ENCODE data around the gene HHATL.

Gene HHATL

GRCh38 chr3:42681361-42682038 lies 21.1 kb downstream of the HHATL start:
- Mint-ChIP-seq H3K36me3 (ENCODE audit: low read depth) (no peaks in the 10 kb centered on the region), H3K4me3 (no peak overlapping the region), H3K9me3 (peaks cover 20% of the 10 kb centered on the region), H3K4me1 (ENCODE audit: low read depth) (peaks cover 2% of the 10 kb centered on the region), H3K27ac (no peak overlapping the region), H3K27me3 (ENCODE audit: low read depth) (peaks cover 4% of the 10 kb centered on the region)
- DNase-seq (ENCODE audit: low spot score): no peak

- Mint-ChIP-seq H3K4me1 (ENCODE audit: low read depth) (peaks cover under 1% of the 10 kb centered on the region), H3K36me3 (ENCODE audit: low read depth) (no peaks in the 10 kb centered on the region), H3K27me3 (ENCODE audit: low read depth) (peaks cover under 1% of the 10 kb centered on the region), H3K27ac (no peak overlapping the region), H3K4me3 (no peak overlapping the region), H3K9me3 (peaks cover 27% of the 10 kb centered on the region)
- no peak for DNase-seq (ENCODE audit: low spot score)
These were observed 21.8 kb downstream of the HHATL start for GRCh38 chr3:42680806-42681205.

GRCh38 chr3:42680271-42680670 lies 22.3 kb downstream of the HHATL start:
- Mint-ChIP-seq H3K36me3 (ENCODE audit: low read depth) (no peaks in the 10 kb centered on the region), H3K9me3 (peaks cover 27% of the 10 kb centered on the region), H3K4me3 (no peak overlapping the region), H3K27me3 (ENCODE audit: low read depth) (no peaks in the 10 kb centered on the region), H3K27ac (no peak overlapping the region), H3K4me1 (ENCODE audit: low read depth) (no peaks in the 10 kb centered on the region)
- no peak for DNase-seq (ENCODE audit: low spot score)

- no peak for DNase-seq (ENCODE audit: low spot score)
- no peaks in the 10 kb centered on the region for H3K36me3 Mint-ChIP-seq (ENCODE audit: low read depth)
- no peak overlapping the region for H3K4me3 Mint-ChIP-seq
- no peak overlapping the region for H3K27ac Mint-ChIP-seq
- H3K27me3 Mint-ChIP-seq (ENCODE audit: low read depth): no peaks in the 10 kb centered on the region
- peaks cover 27% of the 10 kb centered on the region for H3K9me3 Mint-ChIP-seq
- H3K4me1 Mint-ChIP-seq (ENCODE audit: low read depth): no peaks in the 10 kb centered on the region
These were observed 24.2 kb downstream of the HHATL start for GRCh38 chr3:42678447-42678846.

GRCh38 chr3:42675909-42676308 lies 26.7 kb downstream of the HHATL start:
- no peak overlapping the region for H3K27ac Mint-ChIP-seq
- no peaks in the 10 kb centered on the region for H3K36me3 Mint-ChIP-seq (ENCODE audit: low read depth)
- H3K9me3 Mint-ChIP-seq: peaks cover 27% of the 10 kb centered on the region
- H3K4me1 Mint-ChIP-seq (ENCODE audit: low read depth): no peaks in the 10 kb centered on the region
- H3K27me3 Mint-ChIP-seq (ENCODE audit: low read depth): no peaks in the 10 kb centered on the region
- no peak overlapping the region for H3K4me3 Mint-ChIP-seq
- DNase-seq (ENCODE audit: low spot score): no peak

- Mint-ChIP-seq H3K27ac (no peak overlapping the region), H3K4me3 (no peak overlapping the region), H3K36me3 (ENCODE audit: low read depth) (no peaks in the 10 kb centered on the region), H3K9me3 (peaks cover 27% of the 10 kb centered on the region), H3K27me3 (ENCODE audit: low read depth) (no peaks in the 10 kb centered on the region), H3K4me1 (ENCODE audit: low read depth) (no peaks in the 10 kb centered on the region)
- no peak for DNase-seq (ENCODE audit: low spot score)
These were observed 28.5 kb downstream of the HHATL start for GRCh38 chr3:42674146-42674545.

- no peak for DNase-seq (ENCODE audit: low spot score)
- Mint-ChIP-seq H3K27me3 (ENCODE audit: low read depth) (no peaks in the 10 kb centered on the region), H3K27ac (no peak overlapping the region), H3K9me3 (peaks cover 24% of the 10 kb centered on the region), H3K36me3 (ENCODE audit: low read depth) (no peaks in the 10 kb centered on the region), H3K4me1 (ENCODE audit: low read depth) (no peaks in the 10 kb centered on the region), H3K4me3 (no peak overlapping the region)
These were observed 29.5 kb downstream of the HHATL start for GRCh38 chr3:42673082-42673481.

GRCh38 chr3:42672515-42672914 lies 30.1 kb downstream of the HHATL start:
- H3K4me3 Mint-ChIP-seq: no peak overlapping the region
- no peak overlapping the region for H3K27ac Mint-ChIP-seq
- no peaks in the 10 kb centered on the region for H3K36me3 Mint-ChIP-seq (ENCODE audit: low read depth)
- peaks cover 18% of the 10 kb centered on the region for H3K9me3 Mint-ChIP-seq
- no peak for DNase-seq (ENCODE audit: low spot score)
- no peaks in the 10 kb centered on the region for H3K4me1 Mint-ChIP-seq (ENCODE audit: low read depth)
- no peaks in the 10 kb centered on the region for H3K27me3 Mint-ChIP-seq (ENCODE audit: low read depth)

- DNase-seq (ENCODE audit: low spot score): no peak
- no peaks in the 10 kb centered on the region for H3K27me3 Mint-ChIP-seq (ENCODE audit: low read depth)
- no peak overlapping the region for H3K27ac Mint-ChIP-seq
- H3K4me1 Mint-ChIP-seq (ENCODE audit: low read depth): no peaks in the 10 kb centered on the region
- no peaks in the 10 kb centered on the region for H3K36me3 Mint-ChIP-seq (ENCODE audit: low read depth)
- no peak overlapping the region for H3K4me3 Mint-ChIP-seq
- peaks cover 3% of the 10 kb centered on the region for H3K9me3 Mint-ChIP-seq
These were observed 31.9 kb downstream of the HHATL start for GRCh38 chr3:42670670-42671069.

GRCh38 chr3:42670051-42670576 lies 32.5 kb downstream of the HHATL start:
- H3K27me3 Mint-ChIP-seq (ENCODE audit: low read depth): no peaks in the 10 kb centered on the region
- no peak for DNase-seq (ENCODE audit: low spot score)
- no peak overlapping the region for H3K4me3 Mint-ChIP-seq
- no peak overlapping the region for H3K27ac Mint-ChIP-seq
- H3K4me1 Mint-ChIP-seq (ENCODE audit: low read depth): no peaks in the 10 kb centered on the region
- H3K36me3 Mint-ChIP-seq (ENCODE audit: low read depth): no peaks in the 10 kb centered on the region
- peaks cover 3% of the 10 kb centered on the region for H3K9me3 Mint-ChIP-seq

GRCh38 chr3:42668793-42669217 lies 33.8 kb downstream of the HHATL start:
- Mint-ChIP-seq H3K4me3 (no peak overlapping the region), H3K4me1 (ENCODE audit: low read depth) (no peaks in the 10 kb centered on the region), H3K9me3 (peaks cover 3% of the 10 kb centered on the region), H3K36me3 (ENCODE audit: low read depth) (no peaks in the 10 kb centered on the region), H3K27ac (no peak overlapping the region), H3K27me3 (ENCODE audit: low read depth) (no peaks in the 10 kb centered on the region)
- no peak for DNase-seq (ENCODE audit: low spot score)

- Mint-ChIP-seq H3K4me1 (ENCODE audit: low read depth) (no peaks in the 10 kb centered on the region), H3K36me3 (ENCODE audit: low read depth) (no peaks in the 10 kb centered on the region), H3K27me3 (ENCODE audit: low read depth) (no peaks in the 10 kb centered on the region), H3K9me3 (peaks cover 3% of the 10 kb centered on the region), H3K4me3 (no peak overlapping the region), H3K27ac (no peak overlapping the region)
- DNase-seq (ENCODE audit: low spot score): no peak
These were observed 34.2 kb downstream of the HHATL start for GRCh38 chr3:42668413-42668760.

- Mint-ChIP-seq H3K4me3 (no peak overlapping the region), H3K36me3 (ENCODE audit: low read depth) (no peaks in the 10 kb centered on the region), H3K27ac (no peak overlapping the region), H3K27me3 (ENCODE audit: low read depth) (no peaks in the 10 kb centered on the region), H3K4me1 (ENCODE audit: low read depth) (no peaks in the 10 kb centered on the region), H3K9me3 (peaks cover 3% of the 10 kb centered on the region)
- DNase-seq (ENCODE audit: low spot score): no peak
These were observed 34.8 kb downstream of the HHATL start for GRCh38 chr3:42667523-42668412.

- no peak overlapping the region for H3K27ac Mint-ChIP-seq
- H3K36me3 Mint-ChIP-seq (ENCODE audit: low read depth): no peaks in the 10 kb centered on the region
- no peak overlapping the region for H3K4me3 Mint-ChIP-seq
- DNase-seq (ENCODE audit: low spot score): no peak
- no peaks in the 10 kb centered on the region for H3K4me1 Mint-ChIP-seq (ENCODE audit: low read depth)
- no peaks in the 10 kb centered on the region for H3K27me3 Mint-ChIP-seq (ENCODE audit: low read depth)
- peaks cover 3% of the 10 kb centered on the region for H3K9me3 Mint-ChIP-seq
These were observed 35.5 kb downstream of the HHATL start for GRCh38 chr3:42667096-42667522.

Data from T-helper 2 cell treated with Interferon-gamma antibody and Interleukin-4, amounts not matched to agents 5 μg/mL and 100 μg/mL, for 36 hours (primary cell).